ENCODE data around the gene MDM4.
A peak's percentile ranks its signal among the peaks of the same experiment; 100 is the strongest.

Gene MDM4

GRCh38 chr1:204581759-204582158 is 65.6 kb downstream of the MDM4 start:
- DNase-seq, result no peak

- no peak for DNase-seq
Measured at GRCh38 chr1:204583909-204584632, 67.9 kb downstream of the MDM4 start.

- peak; percentile 73 to 87 for DNase-seq
Measured at GRCh38 chr1:204584699-204585372, 68.6 kb downstream of the MDM4 start.

- peak in 1 of 2 experiments; percentile 35 for DNase-seq
Measured at GRCh38 chr1:204587621-204588020, 71.4 kb downstream of the MDM4 start.

- peak in 1 of 2 experiments; percentile 54 for DNase-seq
Measured at GRCh38 chr1:204588826-204589225, 72.6 kb downstream of the MDM4 start.

- DNase-seq, result no peak
Measured at GRCh38 chr1:204589409-204590038, 73.3 kb downstream of the MDM4 start.

- DNase-seq, result no peak
Measured at GRCh38 chr1:204591473-204592090, 75.4 kb downstream of the MDM4 start.

GRCh38 chr1:204592246-204592948 is 76.2 kb downstream of the MDM4 start:
- no peak for DNase-seq

GRCh38 chr1:204598319-204598969 is 82.2 kb downstream of the MDM4 start:
- no peak for DNase-seq

GRCh38 chr1:204599098-204599497 is 82.9 kb downstream of the MDM4 start:
- no peak for DNase-seq

GRCh38 chr1:204599596-204599995 is 83.4 kb downstream of the MDM4 start:
- no peak for DNase-seq

GRCh38 chr1:204600203-204600602 is 84.0 kb downstream of the MDM4 start:
- no peak for DNase-seq

GRCh38 chr1:204600968-204601367 is 84.8 kb downstream of the MDM4 start:
- no peak for DNase-seq

GRCh38 chr1:204602111-204602579 is 85.9 kb downstream of the MDM4 start:
- DNase-seq, result no peak

GRCh38 chr1:204602871-204603542 is 86.8 kb downstream of the MDM4 start:
- no peak for DNase-seq

- no peak for DNase-seq
Measured at GRCh38 chr1:204605791-204606190, 89.6 kb downstream of the MDM4 start.

Measured in NCI-H526 (cell line).